A673 (cell line): Measurements from ENCODE around the gene LHFPL6. TPM values are rescaled to one million over a fixed set of nuclear protein-coding genes. Genes with fewer than 3 reads are reported as not detected.

ENCODE experiments used
- BruUV-seq: library from RNA; stranded (reverse); fragments of 400-500 nt; replicated peaks from 2 replicates; lab custom pipeline; 2021; lab: Mats Ljungman, UMichigan
- CTCF ChIA-PET: fragments of 300-600 bp; sonication (Branson Sonifier 250); formaldehyde crosslinking; loops from one replicate; lab custom pipeline; 2022; ENCODE audit warnings: antibody characterized with exemption; lab: Charles Lee
- POLR2A ChIA-PET: fragments of 300-600 bp; sonication (Branson Sonifier 250); formaldehyde crosslinking; loops from one replicate; lab custom pipeline; 2022; ENCODE audit warnings: antibody characterized with exemption; ENCODE audit not compliant: low non-redundant PET; lab: Charles Lee
- DNase-seq: peaks from one replicate; pipeline ENCODE4 v3.0.0-alpha.2; 2015; ENCODE audit warnings: low spot score
- H3K27ac ChIP-seq: fragments of 200-600 bp; sonication (generic); 2 replicates; pipeline ENCODE4 v1.5.1; 2016; ENCODE audit warnings: mixed run types, low read depth, mild to moderate bottlenecking, mixed read lengths, antibody characterized with exemption, low read length; ENCODE audit not compliant: poor library complexity, severe bottlenecking
- H3K27me3 ChIP-seq: fragments of 200-600 bp; sonication (generic); replicated peaks from 2 replicates; pipeline ENCODE4 v1.6.1; 2017; ENCODE audit warnings: mixed run types, low read depth, mild to moderate bottlenecking, mixed read lengths, antibody characterized with exemption, low read length; ENCODE audit not compliant: insufficient read depth, poor library complexity
- H3K36me3 ChIP-seq: fragments of 200-600 bp; sonication (generic); 2 replicates; pipeline ENCODE4 v1.6.1; 2016; ENCODE audit warnings: mixed run types, mild to moderate bottlenecking, mixed read lengths, antibody characterized with exemption, low read length; ENCODE audit not compliant: insufficient read depth, poor library complexity, severe bottlenecking
- H3K4me1 ChIP-seq: fragments of 200-600 bp; sonication (generic); 2 replicates; pipeline ENCODE4 v1.6.1; 2017; ENCODE audit warnings: mixed run types, mild to moderate bottlenecking, mixed read lengths, antibody characterized with exemption, low read length; ENCODE audit not compliant: insufficient read depth, poor library complexity, severe bottlenecking
- H3K4me3 ChIP-seq: fragments of 200-600 bp; sonication (generic); 2 replicates; pipeline ENCODE4 v1.5.1; 2016; ENCODE audit warnings: low read depth, mixed run types, mild to moderate bottlenecking, mixed read lengths, low read length; ENCODE audit not compliant: poor library complexity, severe bottlenecking
- H3K9me3 ChIP-seq: fragments of 200-600 bp; sonication (generic); 2 replicates; pipeline ENCODE4 v1.6.1; 2016; ENCODE audit warnings: mixed run types, low read depth, mild to moderate bottlenecking, mixed read lengths, antibody characterized with exemption, low read length; ENCODE audit not compliant: poor library complexity, severe bottlenecking
- CTCF ChIP-seq: fragments of 300-800, 200-600 bp; sonication (generic); conservative IDR thresholded peaks from 2 replicates; pipeline ENCODE4 v1.5.1; 2017; ENCODE audit warnings: low read depth, mild to moderate bottlenecking, antibody characterized with exemption, low read length, moderate library complexity, mixed read lengths
- EZH2 ChIP-seq: fragments of 200-600 bp; sonication (generic); IDR thresholded peaks from 2 replicates; pipeline ENCODE4 v1.6.1; 2017; ENCODE audit warnings: borderline replicate concordance, low read depth, mild to moderate bottlenecking, mixed read lengths, antibody characterized with exemption, low read length; ENCODE audit not compliant: poor library complexity, severe bottlenecking
- intact Hi-C: fragments of 100-400 bp; cut with micrococcal nuclease; formaldehyde crosslinking; loops from one replicate; pipeline ENCODE4 v1.10.0; 2022; ENCODE audit not compliant: unreplicated experiment
- total RNA-seq: library from RNA; stranded (reverse); gene quantifications from 2 replicates; pipeline ENCODE4 v1.2.3, GENCODE V29; 2021

The LHFPL6 gene
- total RNA-seq, 1 experiment from 2014 or later: 63.9 TPM

- H3K27ac ChIP-seq: no peak overlapping the region
- intact Hi-C loops: no loop called here
- H3K4me1 ChIP-seq: no peaks in the 10 kb centered on the region
- ChIA-PET POLR2A (no interaction called here), CTCF (no interaction called here)
- DNase-seq: no peak
- no peaks in the 10 kb centered on the region for H3K27me3 ChIP-seq
- no TSS peak for BruUV-seq
- H3K36me3 ChIP-seq: no peaks in the 10 kb centered on the region
- no peak for TF ChIP-seq EZH2
- no peak for TF ChIP-seq CTCF
- no peak overlapping the region for H3K4me3 ChIP-seq
- peaks cover 14% of the 10 kb centered on the region for H3K9me3 ChIP-seq
Observed at GRCh38 chr13:39631307-39631706, 28.3 kb upstream of the LHFPL6 start.

GRCh38 chr13:39623466-39623865 lies 20.5 kb upstream of the LHFPL6 start:
- no peaks in the 10 kb centered on the region for H3K27me3 ChIP-seq

DNA sequence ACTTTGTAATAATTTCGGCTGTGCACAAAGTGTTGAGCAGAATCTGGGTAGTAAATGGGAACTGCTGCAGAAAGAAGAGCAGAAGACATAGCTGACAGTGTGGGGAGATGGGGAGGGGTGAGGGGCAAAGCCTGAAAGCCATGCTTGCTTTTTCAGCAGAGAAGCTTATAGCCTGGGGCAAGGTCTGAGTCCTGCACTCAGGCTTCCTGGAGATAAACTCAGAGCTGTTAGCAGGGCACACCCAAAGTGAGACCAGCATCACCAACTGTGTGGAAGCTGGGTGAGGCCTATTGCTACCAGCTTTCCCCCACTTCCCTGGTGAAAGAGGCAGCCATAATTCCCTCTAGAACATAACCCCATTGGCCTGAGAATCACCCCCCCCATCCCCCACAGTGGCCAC lies 15.6 kb upstream of the LHFPL6 start:
- H3K4me1 ChIP-seq: peaks cover 10% of the 10 kb centered on the region
- intact Hi-C loops: no loop called here
- H3K27ac ChIP-seq: no peak overlapping the region
- H3K4me3 ChIP-seq: no peak overlapping the region
- CTCF ChIA-PET: no interaction called here
- no peak for DNase-seq
- no peaks in the 10 kb centered on the region for H3K9me3 ChIP-seq
- no peak for TF ChIP-seq EZH2
- TF ChIP-seq CTCF: no peak
- H3K27me3 ChIP-seq: no peaks in the 10 kb centered on the region
- BruUV-seq: no TSS peak
- no peaks in the 10 kb centered on the region for H3K36me3 ChIP-seq
- POLR2A ChIA-PET: no interaction called here

More at GRCh38 chr13:39623466-39623865, 20.5 kb upstream of the LHFPL6 start:
- ChIA-PET CTCF (no interaction called here), POLR2A (no interaction called here)
- Histone ChIP-seq H3K27ac (no peak overlapping the region), H3K4me3 (no peak overlapping the region), H3K9me3 (no peaks in the 10 kb centered on the region), H3K4me1 (no peaks in the 10 kb centered on the region), H3K36me3 (no peaks in the 10 kb centered on the region)
- no peak for DNase-seq
- intact Hi-C loops: no loop called here
- TF ChIP-seq CTCF (no peak), EZH2 (no peak)
- BruUV-seq: no TSS peak
